NCI-H526 (cell line): ENCODE data around the gene ATP11C.
"Not testable (repeated sequence)": the region's sequence is repeated elsewhere in the genome, so short reads cannot be mapped to it uniquely, and the experiment has no call there.

Experiments used
- DNase-seq, 2 experiments: peaks; one replicate each; lab custom pipeline; 2025; lab: John Stamatoyannopoulos, UW

ATP11C gene

GRCh38 chrX:139720979-139721378 is 211.9 kb downstream of the ATP11C start:
- DNase-seq: no peak

GRCh38 chrX:139720136-139720535 is 212.7 kb downstream of the ATP11C start:
- DNase-seq: no peak

GRCh38 chrX:139708067-139708466 is 224.8 kb downstream of the ATP11C start, which contains the start of gene MCF2:
MCF2 (minus strand) TSS chrX:139708167; CDS start chrX:139651744, 56,423 bp downstream.
- DNase-seq: no peak

- DNase-seq: no peak
These were observed 230.2 kb downstream of the ATP11C start for GRCh38 chrX:139702658-139703057.

GRCh38 chrX:139692908-139693307 is 239.9 kb downstream of the ATP11C start:
- DNase-seq: peak in 1 of 2 experiments; percentile 14

GRCh38 chrX:139692506-139692849 is 240.4 kb downstream of the ATP11C start:
- DNase-seq: peak in 1 of 2 experiments; percentile 11

GRCh38 chrX:139691843-139692505 is 240.9 kb downstream of the ATP11C start:
- peak in 1 of 2 experiments; percentile 18 for DNase-seq

GRCh38 chrX:139691493-139691842 is 241.4 kb downstream of the ATP11C start:
- DNase-seq: no peak

GRCh38 chrX:139685175-139685574 is 247.7 kb downstream of the ATP11C start:
- not testable (repeated sequence) for DNase-seq

GRCh38 chrX:139680356-139680755 is 252.5 kb downstream of the ATP11C start:
- no peak for DNase-seq
